Adrenal gland (tissue), 19 donors: ENCODE results near the gene EMX1. TPM values are rescaled to one million over a fixed set of nuclear protein-coding genes. Genes with fewer than 3 reads are reported as not detected.

Source experiments
- DNase-seq, 7 donors: peaks; one replicate each; pipeline ENCODE4 v3.0.0-alpha.2; 2019 to 2020
- H3K27ac ChIP-seq, 5 donors: fragments of 200-600 bp; sonication (generic) in 4 of 5; 1 replicate in 3 of 5; 2 replicates in 2 of 5; pipeline versions ENCODE4 v1.5.1 to v1.8.0; 2016 to 2020; ENCODE audit warnings: mild to moderate bottlenecking in 1 of 5
- H3K27me3 ChIP-seq: fragments of 200-600 bp; 2 replicates; pipeline ENCODE4 v1.8.0; 2021
- H3K36me3 ChIP-seq, 2 donors: fragments of 200-600 bp; replicated peaks in 1 of 2; 1 replicate in 1 of 2; 2 replicates in 1 of 2; pipeline versions ENCODE4 v1.5.1 to v1.8.0; 2018 to 2022
- H3K4me1 ChIP-seq, 2 donors: fragments of 200-600 bp; replicated peaks in 1 of 2; 1 replicate in 1 of 2; 2 replicates in 1 of 2; pipeline versions ENCODE4 v1.5.1 to v1.8.0; 2018 to 2021
- H3K4me3 ChIP-seq, 4 donors: fragments of 200-600 bp; sonication (generic) in 3 of 4; one replicate each; pipeline ENCODE4 v1.5.1; 2016 to 2018
- H3K9me3 ChIP-seq, 3 donors: fragments of 200-600 bp; sonication (generic) in 1 of 3; replicated peaks in 1 of 3; 1 replicate in 2 of 3; 2 replicates in 1 of 3; pipeline versions ENCODE4 v1.5.1 to v1.8.0; 2016 to 2021
- CTCF ChIP-seq, 6 experiments: fragments of 450-650 bp in 4 of 6; fragments of 200-600 bp in 2 of 6; sonication (generic) in 1 of 6; IDR thresholded peaks; 1 replicate in 5 of 6; 2 replicates in 1 of 6; pipeline versions ENCODE4 v1.5.1 to v1.8.0; 2016 to 2021; ENCODE audit warnings: antibody characterized with exemption in 6 of 6, mild to moderate bottlenecking in 2 of 6, moderate library complexity in 1 of 6
- POLR2A ChIP-seq, 2 donors: fragments of 450-650 bp; IDR thresholded peaks; one replicate each; pipeline ENCODE4 v1.6.1; 2017; ENCODE audit warnings: antibody characterized with exemption in 2 of 2, mild to moderate bottlenecking in 2 of 2, moderate library complexity in 1 of 2
- WGBS, 4 donors: extraction: QIAGEN DNeasy Blood & Tissue Kit in 2 of 4; methylation state at CpG; one replicate each; pipeline versions ENCODE4 v1.1.5 to v1.1.7; 2013 to 2017; 5-methylcytosine and 5-hydroxymethylcytosine counted together
- intact Hi-C, 2 donors: fragments of 100-400 bp; cut with DNase I; formaldehyde crosslinking; loops; one replicate each; pipeline versions ENCODE4 v1.14.1 to v1.15.0; 2022 to 2023
- long read RNA-seq, 10 donors: library from polyadenylated mRNA in 3 of 10; unstranded in 2 of 10; stranded (forward) in 1 of 10; transcript quantifications; one replicate each; pipeline ENCODE4 v2.0.0 and lab custom pipeline, GENCODE V29; 2021 to 2026
- polyA plus RNA-seq, 3 donors: library from polyadenylated mRNA; stranded (reverse); fragments of 200-250 nt in 2 of 3; fragments of 350-450 nt in 1 of 3; fragmentation: Illumina TruSeq in 1 of 3; extraction: RNeasy Lipid Tissue Mini Kit (QIAGEN cat#74804) in 1 of 3; gene quantifications; one replicate each; pipeline ENCODE4 v1.2.3, GENCODE V29; 2013 to 2014
- total RNA-seq, 9 donors: library from RNA; depleted of rRNA in 4 of 9; stranded (reverse); fragments of >200 nt in 4 of 9; fragments of 120-200 nt in 1 of 9; fragmentation: NEBNext Ultra II Directional in 1 of 9; extraction: Animal tissue kit (Norgen Biotek cat#: 25700) in 1 of 9; gene quantifications; one replicate each; pipeline versions ENCODE4 v1.1.0 to v1.2.4, GENCODE V29; 2013 to 2023
- donor health status: healthy with polysubstance abuse.
- donor health status: Bipolar disorder and iron deficiency.
- donor health status: DM: yes; HTN: yes; CAD: no.
- donor health status: DM: no; HTN: no; CAD: no.
- donor health status: DM: no; HTN: no; CAD: no.
- donor health status: DM: yes; HTN: yes; CAD: no.

The EMX1 gene
- total RNA-seq (under 1 TPM in 1 of 9 donors, not detected in 8; 0.15 TPM), polyA plus RNA-seq (under 1 TPM in 1 of 3 donors, not detected in 2; 0.10 TPM)
- long read RNA-seq, donor 1: 0 reads
- long read RNA-seq, donor 2: 0 reads
- long read RNA-seq, donor 3: 0 reads
- long read RNA-seq, donor 4: 0 reads
- long read RNA-seq, donor 5: 0 reads
- long read RNA-seq, donor 6: 0 reads
- long read RNA-seq, donor 7: 0 reads
- long read RNA-seq, donor 8: 0 reads
- long read RNA-seq, donor 9: 0 reads
- long read RNA-seq, donor 10: 0 reads

GRCh38 chr2:72917138-72917876, at the start of gene EMX1:
TSS of gene EMX1 (plus strand) at chr2:72917519. CDS start at chr2:72917853, 334 bp downstream.
- peaks cover 27 to 48% of the 10 kb centered on the region in 2 donors for H3K4me1 ChIP-seq
- no peaks in the 10 kb centered on the region for H3K36me3 ChIP-seq
- H3K27ac ChIP-seq: no peak within 1 kb of the TSS
- peak in 6 of 7 donors; percentile 28 to 44 (median 42) for DNase-seq
- WGBS, 4 donors: 0 to 1% (median 1%) methylated on average over 3 to 82 of the region's 82 CpGs
- peak within 1 kb of the TSS in 1 of 4 donors; percentile 54 for H3K4me3 ChIP-seq
- H3K27me3 ChIP-seq: peaks cover 98% of the 10 kb centered on the region
- no peaks in the 10 kb centered on the region for H3K9me3 ChIP-seq
- TF ChIP-seq CTCF (IDR thresholded peaks at IDR 0.05) (no peak), POLR2A (IDR thresholded peaks at IDR 0.05) (no peak)
- intact Hi-C loops: no loop called here

- TF ChIP-seq POLR2A (IDR thresholded peaks at IDR 0.05) (no peak), CTCF (IDR thresholded peaks at IDR 0.05) (no peak)
- Histone ChIP-seq H3K27me3 (no peaks in the 10 kb centered on the region), H3K4me1 (no peaks in the 10 kb centered on the region), H3K27ac (no peak overlapping the region), H3K9me3 (no peaks in the 10 kb centered on the region), H3K4me3 (no peak overlapping the region), H3K36me3 (no peaks in the 10 kb centered on the region)
- no peak for DNase-seq
- intact Hi-C loops: no loop called here
- 40 to 62% (median 49%) methylated on average over 1 of the region's 1 CpG for WGBS, 4 donors
These were observed 46.3 kb upstream of the EMX1 start for GRCh38 chr2:72871060-72871459.

- Histone ChIP-seq H3K4me3 (no peak overlapping the region), H3K27ac (no peak overlapping the region), H3K36me3 (no peaks in the 10 kb centered on the region), H3K27me3 (no peaks in the 10 kb centered on the region), H3K4me1 (no peaks in the 10 kb centered on the region), H3K9me3 (no peaks in the 10 kb centered on the region)
- intact Hi-C loops: no loop called here
- DNase-seq: no peak
- TF ChIP-seq CTCF (IDR thresholded peaks at IDR 0.05) (no peak), POLR2A (IDR thresholded peaks at IDR 0.05) (no peak)
These were observed 45.4 kb upstream of the EMX1 start for GRCh38 chr2:72871880-72872279.

- no peaks in the 10 kb centered on the region for H3K36me3 ChIP-seq
- no peaks in the 10 kb centered on the region for H3K27me3 ChIP-seq
- H3K27ac ChIP-seq: no peak overlapping the region
- 3 to 22% (median 8%) methylated on average over 4 of the region's 4 CpGs for WGBS, 4 donors
- no peak overlapping the region for H3K4me3 ChIP-seq
- intact Hi-C loops: no loop called here
- TF ChIP-seq CTCF (IDR thresholded peaks at IDR 0.05) (no peak), POLR2A (IDR thresholded peaks at IDR 0.05) (no peak)
- no peaks in the 10 kb centered on the region for H3K9me3 ChIP-seq
- peak in 4 of 7 donors; percentile 57 to 66 (median 60) for DNase-seq
- peaks cover 10 to 15% of the 10 kb centered on the region in 2 donors for H3K4me1 ChIP-seq
These were observed 33.9 kb upstream of the EMX1 start for GRCh38 chr2:72883356-72883962.
